ENCODE data around the gene LRRC7.

LRRC7 gene

GRCh38 chr1:70066711-70067110, 499.0 kb downstream of the LRRC7 start:
- TF ChIP-seq EGR1 (IDR thresholded peaks at IDR 0.05) (no peak), USF1 (IDR thresholded peaks at IDR 0.05) (no peak), RAD21 (IDR thresholded peaks at IDR 0.05; ENCODE audit: low read depth) (no peak), NFIC (IDR thresholded peaks at IDR 0.05) (no peak), CEBPB (IDR thresholded peaks at IDR 0.05) (no peak), YY1 (IDR thresholded peaks at IDR 0.05; ENCODE audit: low read depth) (no peak), REST (IDR thresholded peaks at IDR 0.05; ENCODE audit: low read depth) (no peak), TCF12 (IDR thresholded peaks at IDR 0.05; ENCODE audit: low read depth) (no peak), ZBTB7A (IDR thresholded peaks at IDR 0.05; ENCODE audit: low read depth) (no peak), TEAD4 (IDR thresholded peaks at IDR 0.05) (no peak), TAF1 (IDR thresholded peaks at IDR 0.05; ENCODE audit: low read depth) (no peak), CREB1 (IDR thresholded peaks at IDR 0.05; ENCODE audit: low read depth) (no peak), EP300 (IDR thresholded peaks at IDR 0.05; ENCODE audit: borderline replicate concordance) (no peak), FOXM1 (IDR thresholded peaks at IDR 0.05; ENCODE audit: borderline replicate concordance, low read depth) (no peak)
- TF ChIP-seq, protein P1, sequence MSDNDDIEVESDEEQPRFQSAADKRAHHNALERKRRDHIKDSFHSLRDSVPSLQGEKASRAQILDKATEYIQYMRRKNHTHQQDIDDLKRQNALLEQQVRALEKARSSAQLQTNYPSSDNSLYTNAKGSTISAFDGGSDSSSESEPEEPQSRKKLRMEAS (IDR thresholded peaks at IDR 0.05): no peak

DNA sequence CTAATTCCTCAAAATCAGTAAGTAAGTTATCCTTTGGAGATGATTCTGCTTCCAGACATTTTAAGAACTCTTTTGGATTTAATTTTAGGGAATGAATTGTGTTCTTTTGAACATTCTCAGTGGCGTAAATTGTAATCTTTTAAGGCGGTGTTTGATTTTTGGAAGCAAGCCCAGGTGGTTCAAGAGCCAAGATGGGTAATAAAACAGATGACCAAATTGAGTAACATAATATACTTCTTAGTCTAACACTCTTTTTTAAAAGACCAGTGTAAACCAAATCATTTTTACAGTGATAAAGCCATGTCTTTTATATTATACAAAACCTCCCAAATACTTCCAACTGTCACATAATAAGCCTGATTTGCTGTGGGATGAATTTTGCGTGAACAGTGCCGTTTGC, 503.9 kb downstream of the LRRC7 start:
- no peak for TF ChIP-seq EP300 (IDR thresholded peaks at IDR 0.05; ENCODE audit: borderline replicate concordance)
- no peak for TF ChIP-seq CEBPB (IDR thresholded peaks at IDR 0.05)
- TF ChIP-seq YY1 (IDR thresholded peaks at IDR 0.05; ENCODE audit: low read depth): no peak
- TF ChIP-seq, protein P1 (IDR thresholded peaks at IDR 0.05): no peak
- TF ChIP-seq NFIC (IDR thresholded peaks at IDR 0.05): no peak
- no peak for TF ChIP-seq USF1 (IDR thresholded peaks at IDR 0.05)

GRCh38 chr1:70072231-70072751, 504.6 kb downstream of the LRRC7 start:
- TF ChIP-seq TAF1 (IDR thresholded peaks at IDR 0.05; ENCODE audit: low read depth) (no peak), YY1 (IDR thresholded peaks at IDR 0.05; ENCODE audit: low read depth) (no peak)

GRCh38 chr1:70075761-70076160, 508.0 kb downstream of the LRRC7 start:
- TF ChIP-seq CEBPB (IDR thresholded peaks at IDR 0.05): no peak
- TF ChIP-seq TEAD4 (IDR thresholded peaks at IDR 0.05): no peak
- TF ChIP-seq RAD21 (IDR thresholded peaks at IDR 0.05; ENCODE audit: low read depth): no peak
- no peak for TF ChIP-seq NFIC (IDR thresholded peaks at IDR 0.05)
- TF ChIP-seq ZBTB7A (IDR thresholded peaks at IDR 0.05; ENCODE audit: low read depth): no peak
- TF ChIP-seq, protein P1 (IDR thresholded peaks at IDR 0.05): no peak
- no peak for TF ChIP-seq REST (IDR thresholded peaks at IDR 0.05; ENCODE audit: low read depth)
- no peak for TF ChIP-seq USF1 (IDR thresholded peaks at IDR 0.05)
- no peak for TF ChIP-seq TCF12 (IDR thresholded peaks at IDR 0.05; ENCODE audit: low read depth)
- no peak for TF ChIP-seq EP300 (IDR thresholded peaks at IDR 0.05; ENCODE audit: borderline replicate concordance)
- TF ChIP-seq YY1 (IDR thresholded peaks at IDR 0.05; ENCODE audit: low read depth): no peak
- no peak for TF ChIP-seq EGR1 (IDR thresholded peaks at IDR 0.05)
- no peak for TF ChIP-seq CREB1 (IDR thresholded peaks at IDR 0.05; ENCODE audit: low read depth)
- no peak for TF ChIP-seq FOXM1 (IDR thresholded peaks at IDR 0.05; ENCODE audit: borderline replicate concordance, low read depth)
- no peak for TF ChIP-seq TAF1 (IDR thresholded peaks at IDR 0.05; ENCODE audit: low read depth)

DNA sequence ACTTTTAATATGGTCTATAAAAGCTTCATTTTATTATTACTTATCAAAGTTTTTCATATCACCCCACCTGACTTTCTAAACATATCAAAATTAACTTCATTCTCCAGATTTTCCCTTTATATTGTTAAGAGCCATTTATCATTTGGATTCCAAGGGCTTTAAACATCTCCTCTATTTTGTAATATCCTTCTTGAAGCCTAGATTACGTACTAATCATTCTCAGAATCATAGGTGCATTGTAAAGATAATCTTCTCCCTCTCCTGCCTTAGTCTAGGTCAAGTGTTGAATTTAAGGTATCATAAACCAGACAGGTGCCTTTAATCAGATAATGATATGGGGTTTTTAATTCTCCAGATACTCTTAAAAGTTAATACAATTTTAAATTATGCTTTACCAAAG, 509.3 kb downstream of the LRRC7 start:
- TF ChIP-seq, protein P1 (IDR thresholded peaks at IDR 0.05): no peak
- TF ChIP-seq TCF12 (IDR thresholded peaks at IDR 0.05; ENCODE audit: low read depth): no peak
- no peak for TF ChIP-seq CREB1 (IDR thresholded peaks at IDR 0.05; ENCODE audit: low read depth)
- no peak for TF ChIP-seq YY1 (IDR thresholded peaks at IDR 0.05; ENCODE audit: low read depth)
- no peak for TF ChIP-seq USF1 (IDR thresholded peaks at IDR 0.05)
- TF ChIP-seq FOXM1 (IDR thresholded peaks at IDR 0.05; ENCODE audit: borderline replicate concordance, low read depth): no peak
- no peak for TF ChIP-seq TAF1 (IDR thresholded peaks at IDR 0.05; ENCODE audit: low read depth)
- TF ChIP-seq REST (IDR thresholded peaks at IDR 0.05; ENCODE audit: low read depth): no peak
- no peak for TF ChIP-seq EGR1 (IDR thresholded peaks at IDR 0.05)
- TF ChIP-seq EP300 (IDR thresholded peaks at IDR 0.05; ENCODE audit: borderline replicate concordance): no peak
- TF ChIP-seq RAD21 (IDR thresholded peaks at IDR 0.05; ENCODE audit: low read depth): no peak
- no peak for TF ChIP-seq NFIC (IDR thresholded peaks at IDR 0.05)
- no peak for TF ChIP-seq TEAD4 (IDR thresholded peaks at IDR 0.05)
- TF ChIP-seq CEBPB (IDR thresholded peaks at IDR 0.05): no peak
